OCI-LY3 (cell line): ENCODE results near the gene PRELID1.

Source experiments
- H2AFZ ChIP-seq: fragments of 200-600, 300-600 bp; shearing (Covaris generic); 2 replicates; pipeline ENCODE4 v1.6.0; 2014; ENCODE audit warnings: antibody characterized with exemption, low read depth, low read length
- H3K27ac ChIP-seq: fragments of 200-600, 300-600 bp; sonication (generic); 2 replicates; pipeline ENCODE4 v1.5.1; 2014; ENCODE audit warnings: mild to moderate bottlenecking, low read length, moderate library complexity, mixed read lengths
- H3K27me3 ChIP-seq: fragments of 200-600, 300-600 bp; sonication (generic); 2 replicates; pipeline ENCODE4 v1.6.1; 2014; ENCODE audit warnings: low read depth, low read length, mixed read lengths
- H3K36me3 ChIP-seq: fragments of 200-600, 300-600 bp; sonication (generic); replicated peaks from 2 replicates; pipeline ENCODE3; 2014; ENCODE audit warnings: low read depth, low read length, mixed read lengths
- H3K4me1 ChIP-seq: fragments of 300-600, 200-600 bp; sonication (generic); 2 replicates; pipeline ENCODE4 v1.6.1; 2014; ENCODE audit warnings: low read length, mixed read lengths
- H3K4me2 ChIP-seq: fragments of 200-600, 300-600 bp; sonication (generic); 2 replicates; pipeline ENCODE4 v1.6.1; 2014; ENCODE audit warnings: low read length, mixed read lengths
- H3K4me3 ChIP-seq: fragments of 300-600, 200-600 bp; sonication (generic); 2 replicates; pipeline ENCODE4 v1.5.1; 2014; ENCODE audit warnings: antibody characterized with exemption, mild to moderate bottlenecking, low read length, moderate library complexity
- H3K79me2 ChIP-seq: fragments of 300-600, 200-600 bp; shearing (Covaris generic); 2 replicates; pipeline ENCODE4 v1.6.1; 2014; ENCODE audit warnings: mild to moderate bottlenecking, low read length, mixed read lengths
- H3K9ac ChIP-seq: fragments of 300-600, 200-600 bp; shearing (Covaris generic); 2 replicates; pipeline ENCODE4 v1.6.0; 2014; ENCODE audit warnings: mild to moderate bottlenecking, low read length, moderate library complexity
- H3K9me3 ChIP-seq: fragments of 200-600, 300-600 bp; shearing (Covaris generic); 2 replicates; pipeline ENCODE4 v1.6.1; 2014; ENCODE audit warnings: low read length, mixed read lengths; ENCODE audit not compliant: insufficient read depth
- H4K20me1 ChIP-seq: fragments of 200-600, 300-600 bp; sonication (generic); 2 replicates; pipeline ENCODE4 v1.6.1; 2016; ENCODE audit warnings: low read length, mixed read lengths; ENCODE audit not compliant: insufficient read depth
- EZH2phosphoT487 ChIP-seq: fragments of 200-600 bp; shearing (Covaris generic); IDR thresholded peaks from 2 replicates; pipeline ENCODE4 v1.6.1; 2018; ENCODE audit warnings: antibody characterized with exemption, mixed run types, low read depth
- TF ChIP-seq, protein P1 (sequence below): fragments of 200-600, 300-600 bp; sonication (generic); IDR thresholded peaks from 2 replicates; pipeline ENCODE4 v1.5.1; 2014; ENCODE audit warnings: antibody characterized with exemption, low read length, low read depth

Gene PRELID1

DNA sequence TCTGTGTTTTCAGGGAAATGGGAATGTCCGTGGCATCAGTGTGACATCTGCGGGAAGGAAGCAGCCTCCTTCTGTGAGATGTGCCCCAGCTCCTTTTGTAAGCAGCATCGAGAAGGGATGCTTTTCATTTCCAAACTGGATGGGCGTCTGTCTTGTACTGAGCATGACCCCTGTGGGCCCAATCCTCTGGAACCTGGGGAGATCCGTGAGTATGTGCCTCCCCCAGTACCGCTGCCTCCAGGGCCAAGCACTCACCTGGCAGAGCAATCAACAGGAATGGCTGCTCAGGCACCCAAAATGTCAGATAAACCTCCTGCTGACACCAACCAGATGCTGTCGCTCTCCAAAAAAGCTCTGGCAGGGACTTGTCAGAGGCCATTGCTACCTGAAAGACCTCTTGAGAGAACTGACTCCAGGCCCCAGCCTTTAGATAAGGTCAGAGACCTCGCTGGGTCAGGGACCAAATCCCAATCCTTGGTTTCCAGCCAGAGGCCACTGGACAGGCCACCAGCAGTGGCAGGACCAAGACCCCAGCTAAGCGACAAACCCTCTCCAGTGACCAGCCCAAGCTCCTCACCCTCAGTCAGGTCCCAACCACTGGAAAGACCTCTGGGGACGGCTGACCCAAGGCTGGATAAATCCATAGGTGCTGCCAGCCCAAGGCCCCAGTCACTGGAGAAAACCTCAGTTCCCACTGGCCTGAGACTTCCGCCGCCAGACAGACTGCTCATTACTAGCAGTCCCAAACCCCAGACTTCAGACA, 9.6 kb upstream of the PRELID1 start:
- Histone ChIP-seq H3K36me3 (peaks cover 72% of the 10 kb centered on the region), H3K4me1 (peaks cover 13% of the 10 kb centered on the region), H3K9ac (no peak overlapping the region)

DNA sequence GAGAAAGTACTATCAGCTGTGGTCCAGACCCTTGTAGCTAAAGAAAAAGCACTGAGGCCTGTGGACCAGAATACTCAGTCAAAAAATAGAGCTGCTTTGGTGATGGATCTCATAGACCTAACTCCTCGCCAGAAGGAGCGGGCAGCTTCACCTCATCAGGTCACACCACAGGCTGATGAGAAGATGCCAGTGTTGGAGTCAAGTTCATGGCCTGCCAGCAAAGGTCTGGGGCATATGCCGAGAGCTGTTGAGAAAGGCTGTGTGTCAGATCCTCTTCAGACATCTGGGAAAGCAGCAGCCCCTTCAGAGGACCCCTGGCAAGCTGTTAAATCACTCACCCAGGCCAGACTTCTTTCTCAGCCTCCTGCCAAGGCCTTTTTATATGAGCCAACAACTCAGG, 9.0 kb upstream of the PRELID1 start:
- Histone ChIP-seq H3K36me3 (peaks cover 69% of the 10 kb centered on the region), H3K9ac (no peak overlapping the region), H3K79me2 (no peaks in the 10 kb centered on the region)

More for the DNA sequence above, 9.6 kb upstream of the PRELID1 start:
- H3K27ac ChIP-seq, result no peak overlapping the region
- no peak overlapping the region for H3K4me2 ChIP-seq
- H3K79me2 ChIP-seq, result no peaks in the 10 kb centered on the region
- no peak overlapping the region for H2AFZ ChIP-seq
- H3K27me3 ChIP-seq, result no peaks in the 10 kb centered on the region
- H4K20me1 ChIP-seq, result peaks cover 4% of the 10 kb centered on the region; the same call in 1 of the 2 replicates
- no peaks in the 10 kb centered on the region for H3K9me3 ChIP-seq
- no peak overlapping the region for H3K4me3 ChIP-seq
- no peak for TF ChIP-seq EZH2phosphoT487
- TF ChIP-seq, protein P1, sequence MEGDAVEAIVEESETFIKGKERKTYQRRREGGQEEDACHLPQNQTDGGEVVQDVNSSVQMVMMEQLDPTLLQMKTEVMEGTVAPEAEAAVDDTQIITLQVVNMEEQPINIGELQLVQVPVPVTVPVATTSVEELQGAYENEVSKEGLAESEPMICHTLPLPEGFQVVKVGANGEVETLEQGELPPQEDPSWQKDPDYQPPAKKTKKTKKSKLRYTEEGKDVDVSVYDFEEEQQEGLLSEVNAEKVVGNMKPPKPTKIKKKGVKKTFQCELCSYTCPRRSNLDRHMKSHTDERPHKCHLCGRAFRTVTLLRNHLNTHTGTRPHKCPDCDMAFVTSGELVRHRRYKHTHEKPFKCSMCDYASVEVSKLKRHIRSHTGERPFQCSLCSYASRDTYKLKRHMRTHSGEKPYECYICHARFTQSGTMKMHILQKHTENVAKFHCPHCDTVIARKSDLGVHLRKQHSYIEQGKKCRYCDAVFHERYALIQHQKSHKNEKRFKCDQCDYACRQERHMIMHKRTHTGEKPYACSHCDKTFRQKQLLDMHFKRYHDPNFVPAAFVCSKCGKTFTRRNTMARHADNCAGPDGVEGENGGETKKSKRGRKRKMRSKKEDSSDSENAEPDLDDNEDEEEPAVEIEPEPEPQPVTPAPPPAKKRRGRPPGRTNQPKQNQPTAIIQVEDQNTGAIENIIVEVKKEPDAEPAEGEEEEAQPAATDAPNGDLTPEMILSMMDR, result no peak

DNA sequence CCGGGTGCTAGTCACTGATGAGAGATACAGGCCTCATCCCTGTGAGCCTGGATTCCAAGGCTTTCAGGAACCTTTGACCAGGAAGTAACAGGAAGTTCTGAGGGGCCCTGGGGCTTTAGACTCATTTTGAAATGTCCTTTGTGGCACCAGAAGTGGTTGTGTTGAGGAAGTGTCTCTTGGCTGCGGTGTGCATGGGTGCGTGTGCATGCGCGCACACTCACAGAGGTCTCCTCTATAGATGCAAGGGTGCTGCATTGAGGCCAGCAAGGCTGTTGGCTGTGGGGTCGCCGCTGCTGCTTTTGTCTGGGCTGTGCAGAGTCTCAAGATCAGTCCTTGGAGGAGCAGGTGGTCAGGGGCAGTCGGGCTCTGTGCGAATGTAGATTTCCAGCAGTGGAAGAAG, 7.7 kb upstream of the PRELID1 start:
- no peak overlapping the region for H3K4me3 ChIP-seq

More for the DNA sequence above, 9.0 kb upstream of the PRELID1 start:
- H3K4me3 ChIP-seq, result no peak overlapping the region
- H3K27me3 ChIP-seq, result no peaks in the 10 kb centered on the region
- H3K4me1 ChIP-seq, result peaks cover 17% of the 10 kb centered on the region
- no peak overlapping the region for H3K27ac ChIP-seq
- H4K20me1 ChIP-seq, result peaks cover 4% of the 10 kb centered on the region; the same call in 1 of the 2 replicates
- H3K9me3 ChIP-seq, result no peaks in the 10 kb centered on the region
- no peak overlapping the region for H3K4me2 ChIP-seq
- H2AFZ ChIP-seq, result no peak overlapping the region
- TF ChIP-seq, protein P1, result no peak
- no peak for TF ChIP-seq EZH2phosphoT487

DNA sequence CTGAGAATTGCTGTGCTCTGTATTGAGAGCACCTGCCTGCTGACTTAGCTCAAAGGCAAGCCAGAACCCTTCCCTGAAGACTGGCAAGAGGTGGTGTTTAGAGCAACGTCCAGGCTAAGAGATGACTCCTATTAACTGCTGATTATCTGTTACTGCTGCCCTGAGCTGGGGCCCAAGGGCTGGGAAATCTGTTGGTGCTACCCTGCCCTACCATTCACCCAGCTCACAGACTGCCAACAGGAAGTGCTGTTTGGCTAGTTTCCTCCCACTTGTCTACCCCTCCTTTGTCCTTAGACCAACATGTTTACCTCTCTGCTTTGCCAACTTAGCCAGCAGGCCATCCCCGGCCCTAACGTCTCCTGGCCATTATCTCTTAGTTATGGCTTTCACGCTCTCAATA, 7.0 kb upstream of the PRELID1 start:
- H3K4me1 ChIP-seq, result peaks cover 23% of the 10 kb centered on the region
- H4K20me1 ChIP-seq, result peaks cover 12% of the 10 kb centered on the region
- no peaks in the 10 kb centered on the region for H3K79me2 ChIP-seq
- no peaks in the 10 kb centered on the region for H3K9me3 ChIP-seq
- H3K9ac ChIP-seq, result no peak overlapping the region
- no peak overlapping the region for H3K4me3 ChIP-seq
- no peak overlapping the region for H3K27ac ChIP-seq
- H2AFZ ChIP-seq, result no peak overlapping the region
- H3K4me2 ChIP-seq, result no peak overlapping the region
- no peaks in the 10 kb centered on the region for H3K27me3 ChIP-seq
- H3K36me3 ChIP-seq, result peaks cover 64% of the 10 kb centered on the region
- TF ChIP-seq, protein P1, result no peak
- TF ChIP-seq EZH2phosphoT487, result no peak

More for the DNA sequence above, 7.7 kb upstream of the PRELID1 start:
- Histone ChIP-seq H2AFZ (no peak overlapping the region), H3K4me2 (no peak overlapping the region), H3K9me3 (no peaks in the 10 kb centered on the region), H3K4me1 (peaks cover 22% of the 10 kb centered on the region), H3K27me3 (no peaks in the 10 kb centered on the region), H4K20me1 (peaks cover 7% of the 10 kb centered on the region), H3K27ac (no peak overlapping the region), H3K36me3 (peaks cover 62% of the 10 kb centered on the region), H3K79me2 (no peaks in the 10 kb centered on the region), H3K9ac (no peak overlapping the region)
- TF ChIP-seq, protein P1, result no peak
- no peak for TF ChIP-seq EZH2phosphoT487
